HuH-7.5 (cell line): Measurements from ENCODE around the gene NUMB.
"Not testable (repeated sequence)": the region's sequence is repeated elsewhere in the genome, so short reads cannot be mapped to it uniquely, and the experiment has no call there.

ENCODE experiments used
- DNase-seq: peaks from one replicate; pipeline ENCODE4 v3.0.0; 2011; ENCODE audit warnings: low spot score

NUMB gene

DNA sequence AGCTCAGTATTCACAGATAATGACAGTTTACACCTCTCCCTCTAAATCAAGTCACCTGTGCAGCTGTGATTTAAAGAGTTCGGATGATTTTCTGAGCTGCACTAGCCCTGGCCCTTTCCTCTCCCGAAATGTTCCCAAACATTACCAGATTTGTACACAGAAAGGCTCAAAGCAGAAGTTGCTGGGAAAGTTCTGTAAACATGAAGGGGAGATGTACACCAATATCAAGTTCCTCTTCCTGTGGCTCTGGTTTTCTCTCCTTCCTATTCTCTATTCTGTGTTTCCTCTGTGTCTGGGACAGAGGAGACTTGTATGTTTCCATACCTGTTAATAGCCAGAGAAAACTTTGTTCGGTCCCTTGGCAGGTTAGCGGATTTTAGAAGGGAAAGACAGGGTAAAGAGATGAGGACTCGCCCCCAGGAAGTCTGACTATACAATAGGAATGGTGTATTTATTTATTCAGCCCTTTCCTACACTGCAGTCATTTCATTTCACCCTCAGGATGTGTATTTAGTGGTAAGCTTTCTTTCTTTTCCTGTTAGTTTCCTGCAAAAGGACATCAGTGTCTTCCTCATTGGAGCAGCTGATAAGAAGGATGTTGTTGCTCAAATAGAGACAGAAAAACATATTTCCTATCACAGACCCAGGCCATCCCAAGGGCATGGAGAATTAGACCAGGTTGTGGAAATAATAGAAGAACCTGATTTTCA is 7.6 kb upstream of the NUMB start:
- DNase-seq, result no peak

DNA sequence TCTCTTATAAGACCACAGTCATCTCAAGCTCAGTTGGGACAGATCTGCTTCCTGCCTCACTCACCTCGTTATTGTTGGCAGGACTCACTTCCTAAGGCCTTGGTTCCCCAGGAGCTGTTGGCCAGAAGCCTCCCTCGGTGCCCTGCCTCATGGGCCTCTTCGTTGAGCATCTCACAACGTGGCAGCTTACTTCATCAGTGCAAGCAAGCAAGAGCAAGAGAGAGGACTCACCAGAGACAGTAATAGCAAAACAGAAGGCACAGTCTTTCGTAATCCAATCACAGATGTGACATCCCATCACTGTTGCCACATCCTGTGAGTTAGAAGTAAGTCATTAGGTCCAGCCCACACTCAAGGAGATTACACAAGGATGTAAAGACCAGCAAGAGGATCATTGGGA is 5.1 kb upstream of the NUMB start:
- DNase-seq, result no peak

DNA sequence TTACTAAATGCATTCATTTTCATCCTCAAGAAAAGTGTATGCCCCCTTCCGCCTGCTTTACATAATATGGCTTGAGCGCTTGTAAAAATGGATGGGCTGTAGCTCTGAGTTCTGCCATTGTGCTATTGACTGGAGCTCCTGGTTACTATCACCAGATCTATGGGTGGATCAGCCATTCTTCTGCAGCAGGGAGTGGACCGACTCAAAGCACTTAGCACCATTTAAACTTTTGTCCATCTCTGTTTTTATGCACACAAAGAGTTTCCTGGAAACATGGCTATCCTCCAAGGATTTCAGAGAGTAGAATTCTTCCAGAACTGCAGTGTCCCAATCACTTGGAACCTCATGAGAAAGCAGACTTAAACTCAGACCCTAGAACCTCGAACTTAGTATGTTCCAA is 4.5 kb upstream of the NUMB start:
- no peak for DNase-seq

DNA sequence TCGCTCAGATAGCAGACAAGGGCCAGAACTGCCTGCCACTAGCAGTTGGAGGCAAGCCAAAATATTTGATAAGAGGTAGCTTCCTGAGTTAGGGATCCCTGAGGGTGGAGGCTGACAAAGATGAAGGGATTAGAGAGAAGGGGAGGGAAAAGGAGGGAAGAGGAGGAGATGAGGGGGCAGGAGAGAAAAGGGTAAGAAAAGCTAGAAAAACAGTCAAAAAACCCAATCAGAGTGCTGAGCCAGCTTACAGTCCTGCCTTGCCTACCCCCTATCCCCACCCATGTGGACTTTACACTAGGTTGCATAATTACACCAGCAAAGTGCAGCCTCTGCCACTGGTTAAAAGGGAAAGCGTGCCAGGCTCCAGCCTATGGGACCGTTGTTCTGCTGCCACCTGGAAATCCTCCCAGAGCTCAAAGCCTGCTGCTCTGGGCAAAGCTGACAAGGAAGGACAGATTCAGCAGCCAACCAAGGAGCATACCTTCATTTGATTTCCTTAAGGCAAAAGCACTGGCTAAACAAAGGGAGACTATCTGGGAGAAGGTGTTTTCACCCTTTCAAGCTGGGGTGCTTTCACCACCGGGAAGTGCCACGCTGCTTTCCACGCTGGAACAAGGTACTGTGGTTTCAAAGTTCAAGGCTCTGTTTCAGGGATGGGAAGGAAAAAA is 3.8 kb upstream of the NUMB start:
- DNase-seq, result peak; percentile 66

DNA sequence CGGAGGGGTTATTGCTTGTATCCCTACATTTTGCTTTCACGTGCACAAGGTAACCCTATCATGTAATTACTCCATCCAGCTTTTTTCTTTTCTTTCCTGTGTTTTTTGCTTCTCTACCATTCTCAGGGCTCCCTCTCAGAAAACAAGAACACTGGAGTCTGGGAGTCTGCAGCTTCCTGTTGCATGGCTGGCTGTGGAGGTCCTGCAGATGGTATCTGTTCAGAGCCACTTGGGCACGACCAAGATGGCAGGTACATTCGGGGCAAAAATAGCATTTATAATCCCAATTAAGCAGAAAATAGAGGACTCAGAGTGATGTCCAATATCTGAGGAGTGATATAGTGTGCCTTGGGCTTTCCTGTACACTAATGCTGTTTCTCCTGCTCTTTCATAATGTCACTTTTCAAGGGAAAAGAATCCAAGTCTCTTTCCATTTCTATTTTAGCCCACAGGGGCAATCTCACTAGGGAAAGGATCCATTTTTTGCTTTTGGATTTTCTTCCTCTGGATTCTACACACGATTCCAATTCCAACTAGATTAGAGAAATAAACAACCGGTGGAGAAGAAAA is 3.2 kb upstream of the NUMB start:
- DNase-seq, result no peak

DNA sequence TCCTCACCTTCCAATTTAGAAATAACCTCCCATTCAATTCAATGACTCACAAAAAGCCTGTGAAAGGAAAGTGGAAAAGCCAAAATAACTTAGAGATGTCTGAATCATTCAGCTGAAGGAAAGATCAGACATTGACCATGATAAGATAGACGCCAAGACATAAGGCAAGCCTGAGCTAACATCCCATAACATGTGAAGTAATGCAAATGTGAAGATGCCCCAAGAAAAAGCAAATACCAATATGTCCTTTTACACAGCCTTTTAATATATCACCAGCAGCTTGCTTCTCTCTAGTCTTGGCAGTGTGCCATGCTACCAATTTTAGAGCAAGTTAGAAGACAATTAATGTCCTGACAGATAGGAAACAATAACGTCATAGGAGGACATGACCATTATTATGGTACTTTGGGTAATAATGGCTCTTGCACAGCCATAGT is 2.4 kb upstream of the NUMB start:
- DNase-seq, result no peak

DNA sequence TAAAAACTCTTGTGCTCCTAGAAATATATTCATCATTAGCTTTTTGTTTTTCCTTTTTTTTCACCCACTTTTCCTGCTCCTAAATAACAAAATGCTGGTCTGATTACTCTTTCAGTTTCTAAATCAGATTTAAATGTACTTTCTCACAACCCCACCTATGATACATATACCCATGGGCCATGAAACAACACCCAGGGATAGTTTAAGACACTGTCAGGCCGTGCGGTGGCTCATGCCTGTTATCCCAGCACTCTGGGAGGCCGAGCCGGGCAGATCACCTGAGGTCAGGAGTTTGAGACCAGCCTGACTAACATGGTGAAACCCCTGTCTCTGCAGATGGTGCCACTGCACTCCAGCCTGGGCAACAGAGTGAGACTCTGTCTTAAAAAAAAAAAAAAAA is 1.6 kb upstream of the NUMB start:
- DNase-seq, result no peak

DNA sequence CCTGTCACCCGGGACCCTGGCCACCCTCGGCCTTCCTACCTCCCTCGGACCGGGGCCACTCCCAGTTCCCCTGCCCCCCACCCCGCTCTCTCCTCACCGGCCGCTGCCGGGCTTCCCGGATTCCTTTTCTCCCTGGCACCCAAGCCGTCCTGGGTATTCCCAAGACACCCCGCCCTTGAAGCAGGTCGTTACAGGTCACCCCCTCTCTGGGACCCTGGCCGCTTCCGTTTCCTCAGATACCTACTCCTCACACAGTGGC is 493 bp downstream of the NUMB start:
- no peak for DNase-seq

DNA sequence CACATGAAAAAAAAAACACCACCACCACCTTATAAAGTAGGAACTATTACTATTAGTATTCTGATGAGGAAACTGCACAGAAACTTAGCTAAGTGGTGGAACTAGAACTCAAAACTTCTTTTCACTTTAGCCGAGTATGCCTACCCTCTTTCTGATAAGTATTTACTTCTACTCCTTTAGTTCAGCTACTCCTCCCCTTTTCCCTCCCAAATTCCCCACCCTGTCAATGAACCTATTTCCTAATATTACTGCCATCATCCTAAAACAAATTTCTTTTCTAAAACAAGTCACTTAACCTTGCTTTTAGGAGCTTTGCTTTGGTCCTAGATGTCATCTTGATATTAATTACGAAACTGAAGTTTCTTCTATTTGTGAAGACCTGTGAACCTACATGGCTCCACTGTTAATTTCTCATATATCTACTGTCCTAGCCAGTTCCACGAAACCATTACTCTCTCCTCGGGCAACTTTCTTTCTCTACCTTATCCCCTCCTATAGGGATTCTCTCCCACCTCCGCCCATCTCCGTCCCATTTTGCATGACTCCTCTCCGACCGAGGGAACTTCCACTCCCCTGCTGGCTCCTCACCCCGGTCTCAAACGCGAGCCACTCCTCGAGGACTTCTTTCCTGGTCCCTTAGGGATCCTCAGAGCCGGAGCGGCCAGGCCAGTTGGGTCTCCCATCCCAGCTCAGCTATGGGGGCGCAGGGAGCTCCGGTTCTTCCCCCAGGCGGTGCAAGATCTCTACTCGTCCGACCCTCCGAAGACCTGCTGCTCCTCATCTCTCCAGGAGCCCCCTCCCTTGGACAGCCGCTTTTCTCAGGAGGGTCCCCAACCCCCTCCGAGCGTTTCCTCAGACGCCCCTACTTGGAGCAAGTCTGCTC is 1.1 kb downstream of the NUMB start:
- no peak for DNase-seq

DNA sequence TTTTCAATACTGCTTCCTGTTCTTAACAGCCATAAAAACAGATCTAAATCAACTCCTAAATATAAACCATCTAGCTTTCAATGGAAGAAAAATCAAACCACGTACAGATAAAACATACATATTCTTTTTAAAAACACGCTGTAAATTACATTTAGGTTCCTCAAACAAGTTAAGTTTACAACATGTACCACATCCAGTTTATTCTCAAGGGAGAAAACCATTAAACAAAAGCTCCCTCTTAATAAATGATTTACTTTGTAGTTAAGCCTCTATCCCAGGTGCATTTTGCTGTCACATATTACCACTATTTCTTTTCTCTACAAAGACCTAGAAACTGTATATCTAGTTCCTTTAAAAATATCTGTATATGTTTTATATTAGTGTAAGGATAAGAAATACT is 3.1 kb downstream of the NUMB start:
- no peak for DNase-seq

DNA sequence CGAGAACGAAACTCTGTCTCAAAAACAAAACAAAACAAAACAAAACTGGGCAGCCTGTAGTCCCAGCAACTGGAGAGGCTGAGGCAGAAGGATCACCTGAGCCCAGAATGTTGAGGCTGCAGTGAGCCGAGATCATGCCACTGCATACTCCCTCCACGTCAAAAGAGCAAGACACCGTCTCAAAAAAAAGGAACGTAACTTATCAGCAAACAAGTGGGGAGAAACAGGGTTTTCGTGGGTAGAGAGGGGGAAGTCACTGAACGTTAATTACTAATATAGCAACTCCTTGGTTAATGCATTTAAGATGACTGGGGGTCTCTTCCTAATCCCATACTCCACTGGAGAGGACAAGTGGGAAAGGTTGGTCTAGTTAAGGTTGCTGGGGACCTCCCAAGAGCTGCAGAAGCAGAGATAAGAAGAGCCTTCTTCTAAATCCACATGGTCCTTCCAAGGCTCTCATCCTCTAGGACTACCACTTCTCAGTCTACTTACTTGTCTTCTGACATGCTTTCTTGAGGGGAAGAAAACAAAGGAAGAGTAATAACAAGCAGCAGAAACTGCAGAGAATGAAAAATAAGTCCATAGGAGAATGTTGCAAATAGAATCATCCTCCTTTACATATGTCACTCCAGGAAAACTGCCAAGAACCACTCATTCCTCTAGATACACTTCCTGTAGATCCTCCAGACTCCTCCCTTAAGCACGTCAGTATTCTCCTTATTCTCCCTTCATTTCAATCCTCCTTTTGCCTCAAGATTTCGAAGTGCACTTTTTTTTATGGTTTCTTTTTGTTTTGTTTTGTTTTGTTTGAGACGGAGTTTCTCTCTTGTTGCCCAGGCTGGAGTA is 5.8 kb downstream of the NUMB start:
- no peak for DNase-seq

DNA sequence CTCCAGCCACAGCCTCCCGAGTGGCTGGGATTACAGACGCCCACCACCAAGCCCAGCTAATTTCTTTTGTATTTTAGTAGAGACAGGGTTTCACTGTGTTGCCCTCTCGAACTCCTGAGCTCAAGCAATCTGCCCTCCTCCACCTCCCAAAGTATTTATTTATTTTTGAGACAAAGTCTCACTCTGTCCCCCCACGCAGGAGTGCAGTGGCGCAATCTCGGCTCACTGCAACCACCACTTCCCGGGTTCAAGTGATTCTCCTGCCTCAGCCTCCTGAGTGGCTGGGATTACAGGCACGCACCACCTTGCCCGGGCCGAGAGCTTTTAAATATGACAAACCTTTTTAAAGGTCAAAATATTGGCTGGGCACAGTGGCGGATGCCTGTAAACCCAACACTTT is 14.6 kb downstream of the NUMB start:
- DNase-seq, result no peak

DNA sequence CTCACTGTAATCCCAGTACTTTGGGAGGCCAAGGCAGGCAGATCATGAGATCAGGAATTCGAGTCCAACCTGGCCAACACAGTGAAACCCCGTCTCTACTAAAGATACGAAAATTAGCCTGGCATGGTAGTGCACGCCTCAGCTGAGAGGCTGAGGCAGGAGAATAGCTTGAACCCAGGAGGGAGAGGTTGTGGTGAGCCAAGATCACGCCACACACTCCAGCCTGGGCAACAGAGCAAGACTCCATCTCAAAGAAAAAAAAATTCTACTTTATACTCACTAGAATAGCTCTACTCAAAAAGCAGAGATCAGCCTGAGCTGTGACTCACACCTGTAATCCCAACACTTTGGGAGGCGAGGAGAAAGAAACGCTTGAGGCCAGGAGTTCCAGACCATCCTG is 17.1 kb downstream of the NUMB start:
- no peak for DNase-seq

DNA sequence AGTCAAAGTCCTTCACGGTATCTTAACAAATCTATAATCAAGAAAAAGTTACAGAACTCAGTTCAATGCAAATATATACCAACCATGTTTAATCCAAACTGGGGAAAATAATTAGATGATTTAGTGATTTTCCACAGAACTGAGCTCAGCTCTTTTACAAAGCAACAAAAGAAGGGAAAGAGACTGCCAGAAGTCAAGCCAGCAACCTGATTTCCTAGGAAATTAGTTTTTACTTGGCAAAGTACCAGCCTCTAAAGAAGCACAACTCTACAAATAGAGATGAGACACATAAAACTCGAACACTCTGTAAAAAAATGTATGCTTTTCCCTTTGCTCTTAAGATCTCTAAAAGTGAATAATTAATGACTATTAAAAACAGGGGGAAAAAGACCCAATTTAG is 19.4 kb downstream of the NUMB start:
- DNase-seq, result no peak

DNA sequence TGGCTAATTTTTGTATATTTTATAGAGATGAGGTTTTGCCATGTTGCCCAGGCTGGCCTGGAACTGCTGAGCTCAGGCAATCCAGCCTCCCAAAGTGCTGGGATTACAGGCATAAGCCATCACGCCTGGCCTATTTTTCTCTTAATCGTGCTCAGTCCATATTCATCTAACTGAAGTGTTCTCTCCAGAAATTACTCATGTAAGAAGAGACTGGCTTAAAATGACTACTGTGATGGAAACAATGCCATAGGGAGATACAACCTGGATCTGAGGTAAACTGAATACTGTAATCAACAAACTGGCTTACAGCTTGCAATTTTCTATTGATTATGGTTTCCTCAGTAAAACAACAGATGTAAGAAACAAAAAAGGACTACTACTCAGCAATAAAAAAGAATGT is 21.1 kb downstream of the NUMB start:
- DNase-seq, result no peak

DNA sequence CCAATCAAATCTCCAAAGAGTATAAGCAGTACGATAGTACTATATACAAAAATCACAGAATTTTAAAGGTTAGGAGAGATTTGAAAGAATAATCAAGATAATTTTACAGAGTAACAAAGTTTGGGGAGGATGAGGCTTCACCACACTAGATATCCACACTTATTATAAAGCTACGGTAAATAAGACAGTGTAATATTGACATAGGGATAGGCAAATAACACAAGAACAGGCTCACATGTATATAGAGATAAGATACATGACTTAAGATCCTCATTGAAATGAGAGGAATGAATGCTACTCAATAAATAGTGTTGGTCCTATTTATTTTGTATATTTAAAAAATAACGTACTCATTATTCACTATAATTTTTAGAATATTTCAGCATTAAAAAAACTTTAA is 26.2 kb downstream of the NUMB start:
- no peak for DNase-seq

DNA sequence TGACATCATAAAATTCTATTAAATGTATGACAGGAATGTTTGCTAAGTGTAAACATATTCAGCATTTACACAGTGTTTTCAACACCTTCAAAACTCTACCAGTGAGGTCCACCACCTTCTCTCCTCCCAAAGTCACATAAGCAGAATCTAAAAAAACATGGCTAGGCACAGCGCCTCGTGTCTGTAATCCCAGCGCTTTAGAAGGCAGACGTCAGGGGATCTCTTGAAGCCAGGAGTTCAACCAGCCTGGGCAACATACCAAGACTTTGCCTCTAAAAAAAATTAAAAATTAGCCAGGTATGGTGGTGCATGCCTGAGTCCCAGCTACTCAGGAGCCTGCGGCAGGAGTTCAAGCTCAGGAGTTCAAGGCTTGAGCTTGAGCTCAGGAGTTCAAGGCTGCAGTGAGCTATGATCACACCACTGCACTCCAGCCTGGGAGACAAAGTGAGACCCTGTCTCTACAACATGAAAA is 30.0 kb downstream of the NUMB start:
- no peak for DNase-seq

DNA sequence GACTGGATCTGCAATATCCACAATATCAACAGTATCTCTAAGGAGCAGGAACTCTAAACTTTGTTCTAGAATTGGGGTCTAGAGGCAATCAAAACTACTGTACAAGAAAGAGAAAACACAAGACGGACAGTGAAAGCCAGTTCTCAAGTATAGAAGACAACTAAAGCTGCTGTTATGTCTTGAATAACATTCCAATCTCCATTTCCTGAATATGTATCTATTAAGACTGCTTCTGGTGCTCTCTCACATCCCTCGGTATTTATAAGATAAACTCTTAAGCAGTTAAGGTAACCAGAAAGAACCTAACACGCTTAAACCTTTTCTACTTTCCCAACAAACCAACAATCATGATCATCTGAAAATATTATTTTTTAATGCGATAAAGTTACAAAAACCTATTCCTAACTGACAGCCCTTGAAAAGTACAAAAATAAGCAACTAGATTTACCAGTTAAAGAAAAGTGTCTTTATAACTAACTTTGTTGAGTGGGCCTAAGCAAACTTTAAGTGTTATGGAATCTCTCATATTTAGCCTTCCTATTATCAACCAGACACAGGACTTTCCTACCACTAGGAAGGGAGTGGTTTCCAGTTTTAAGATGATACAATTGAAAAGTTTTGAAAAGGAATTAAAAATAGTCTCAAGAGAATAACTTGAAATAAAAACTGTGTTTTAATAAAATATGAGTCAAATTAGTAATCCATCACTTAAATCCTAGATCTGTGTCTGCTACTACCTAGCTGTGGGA is 30.7 kb downstream of the NUMB start:
- no peak for DNase-seq

DNA sequence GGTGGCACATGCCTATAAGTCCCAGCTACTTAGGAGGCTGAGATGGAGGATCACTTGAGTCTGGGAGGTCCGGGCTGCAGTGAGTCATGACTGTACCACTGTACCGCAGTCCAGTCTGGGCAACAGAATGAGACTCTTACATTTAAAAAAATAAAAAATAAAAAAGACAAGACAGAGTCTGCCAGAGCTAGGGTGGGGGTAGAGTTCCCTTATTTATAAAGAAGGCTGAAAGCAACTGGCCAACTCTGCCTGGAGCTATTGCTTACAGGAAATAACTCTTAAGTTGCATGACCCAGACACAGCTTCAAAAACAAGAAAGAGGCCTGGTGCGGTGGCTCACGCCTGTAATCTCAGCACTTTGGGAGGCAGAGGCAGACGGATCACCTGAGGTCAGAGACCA is 31.5 kb downstream of the NUMB start:
- no peak for DNase-seq

DNA sequence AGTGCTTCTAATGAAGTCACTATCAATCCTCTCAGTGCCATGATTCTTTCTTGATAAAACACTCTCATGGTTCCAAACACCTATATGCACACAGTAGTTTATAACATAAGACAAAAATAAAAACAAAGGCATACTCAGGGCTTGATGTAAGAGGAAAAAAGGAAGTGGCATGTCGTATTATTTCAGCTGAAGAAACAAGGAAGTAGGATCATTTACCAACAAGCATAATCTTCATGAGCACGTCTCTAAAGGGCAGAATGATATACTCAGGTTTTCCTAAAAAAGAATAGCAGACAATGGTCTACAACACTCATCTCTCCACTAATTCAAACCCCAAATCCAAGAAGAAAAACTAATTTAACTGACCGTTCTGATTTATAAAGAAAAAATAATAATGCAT is 33.9 kb downstream of the NUMB start:
- no peak for DNase-seq

DNA sequence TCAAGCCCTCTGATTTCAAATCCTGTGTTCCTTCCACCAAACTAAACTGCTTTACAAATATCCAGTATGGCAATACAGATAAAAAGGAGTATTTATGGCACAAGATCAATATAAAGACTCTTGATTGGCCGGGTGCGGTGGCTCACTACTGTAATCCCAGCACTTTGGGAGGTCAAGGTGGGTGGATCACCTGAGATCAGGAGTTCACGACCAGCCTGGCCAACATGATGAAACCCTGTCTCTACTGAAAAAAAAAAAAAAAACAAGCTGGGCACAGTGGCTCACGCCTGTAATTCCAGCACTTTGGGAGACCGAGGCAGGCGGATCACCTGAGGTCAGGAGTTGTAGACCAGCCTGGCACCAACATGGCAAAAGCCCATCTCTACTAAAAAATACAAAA is 35.3 kb downstream of the NUMB start:
- DNase-seq, result not testable (repeated sequence)
